ENCODE data around the gene RNF157. TPM values are rescaled to one million over a fixed set of nuclear protein-coding genes. Genes with fewer than 3 reads are reported as not detected.
"Not testable (repeated sequence)": the region's sequence is repeated elsewhere in the genome, so short reads cannot be mapped to it uniquely, and the experiment has no call there.

Gene RNF157
- total RNA-seq, 6 donors from 2014 or later: 1.1 to 14.7 (median 2.5) TPM

- no peak for ATAC-seq (ENCODE audit: low FRiP score in 2 of 2)
- Histone ChIP-seq H3K27me3 (peaks cover 0 to 5% (median 0%) of the 10 kb centered on the region in 4 donors), H3K36me3 (no peaks in the 10 kb centered on the region), H3K9me3 (no peaks in the 10 kb centered on the region), H3K4me3 (no peak overlapping the region), H3K27ac (no peak overlapping the region), H3K4me1 (peaks cover 14 to 18% (median 17%) of the 10 kb centered on the region in 4 donors)
- TF ChIP-seq EP300 (IDR thresholded peaks at IDR 0.05): no peak
- no peak for TF ChIP-seq POLR2A (IDR thresholded peaks at IDR 0.05)
- TF ChIP-seq POLR2AphosphoS5 (IDR thresholded peaks at IDR 0.05): no peak
- TF ChIP-seq CTCF (IDR thresholded peaks at IDR 0.05): no peak
- DNase-seq: no peak
Observed at GRCh38 chr17:76236603-76237002, 3.7 kb downstream of the RNF157 start.

- no peak for TF ChIP-seq CTCF (IDR thresholded peaks at IDR 0.05)
- TF ChIP-seq EP300 (IDR thresholded peaks at IDR 0.05): no peak
- TF ChIP-seq POLR2AphosphoS5 (IDR thresholded peaks at IDR 0.05): no peak
- TF ChIP-seq POLR2A (IDR thresholded peaks at IDR 0.05): no peak
- Histone ChIP-seq H3K4me1 (peaks cover 7 to 11% (median 10%) of the 10 kb centered on the region in 4 donors), H3K36me3 (no peaks in the 10 kb centered on the region), H3K4me3 (no peak overlapping the region), H3K27me3 (peaks cover 0 to 5% (median 0%) of the 10 kb centered on the region in 4 donors), H3K27ac (no peak overlapping the region), H3K9me3 (no peaks in the 10 kb centered on the region)
- 95 to 97% methylated on average over 2 of the region's 2 CpGs for WGBS, 2 donors
- DNase-seq (no peak), ATAC-seq (ENCODE audit: low FRiP score in 2 of 2) (no peak)
Observed at GRCh38 chr17:76235883-76236282, 4.4 kb downstream of the RNF157 start.

- 75 to 84% methylated on average over 5 of the region's 5 CpGs for WGBS, 2 donors
- Histone ChIP-seq H3K27me3 (no peaks in the 10 kb centered on the region), H3K9me3 (no peaks in the 10 kb centered on the region), H3K27ac (no peak overlapping the region), H3K4me1 (peaks cover 0 to 2% (median 2%) of the 10 kb centered on the region in 4 donors), H3K4me3 (no peak overlapping the region), H3K36me3 (no peaks in the 10 kb centered on the region)
- DNase-seq (no peak), ATAC-seq (ENCODE audit: low FRiP score in 2 of 2) (no peak)
- no peak for TF ChIP-seq POLR2AphosphoS5 (IDR thresholded peaks at IDR 0.05)
Observed at GRCh38 chr17:76234354-76234679, 6.0 kb downstream of the RNF157 start.

GRCh38 chr17:76233588-76234353, 6.5 kb downstream of the RNF157 start:
- H3K4me1 ChIP-seq: no peaks in the 10 kb centered on the region
- no peak overlapping the region for H3K4me3 ChIP-seq
- no peak for ATAC-seq (ENCODE audit: low FRiP score in 2 of 2)
- H3K9me3 ChIP-seq: no peaks in the 10 kb centered on the region
- no peaks in the 10 kb centered on the region for H3K36me3 ChIP-seq
- WGBS, 2 donors: 93 to 94% methylated on average over 6 of the region's 6 CpGs
- TF ChIP-seq EP300 (IDR thresholded peaks at IDR 0.05) (no peak), POLR2AphosphoS5 (IDR thresholded peaks at IDR 0.05) (no peak), CTCF (IDR thresholded peaks at IDR 0.05) (no peak), POLR2A (IDR thresholded peaks at IDR 0.05) (no peak)
- no peaks in the 10 kb centered on the region for H3K27me3 ChIP-seq
- no peak for DNase-seq
- no peak overlapping the region for H3K27ac ChIP-seq

- Histone ChIP-seq H3K4me1 (no peaks in the 10 kb centered on the region), H3K9me3 (no peaks in the 10 kb centered on the region), H3K4me3 (no peak overlapping the region), H3K36me3 (no peaks in the 10 kb centered on the region), H3K27me3 (no peaks in the 10 kb centered on the region), H3K27ac (no peak overlapping the region)
- ATAC-seq (ENCODE audit: low FRiP score in 2 of 2) (no peak), DNase-seq (no peak)
- no peak for TF ChIP-seq POLR2AphosphoS5 (IDR thresholded peaks at IDR 0.05)
- no peak for TF ChIP-seq POLR2A (IDR thresholded peaks at IDR 0.05)
- no peak for TF ChIP-seq CTCF (IDR thresholded peaks at IDR 0.05)
- no peak for TF ChIP-seq EP300 (IDR thresholded peaks at IDR 0.05)
- WGBS, 2 donors: 78 to 79% methylated on average over 2 of the region's 2 CpGs
Observed at GRCh38 chr17:76232342-76232741, 8.0 kb downstream of the RNF157 start.

- not testable (repeated sequence) for ATAC-seq (ENCODE audit: low FRiP score in 2 of 2); H3K9me3 ChIP-seq; H3K4me3 ChIP-seq; H3K4me1 ChIP-seq; H3K27ac ChIP-seq; H3K27me3 ChIP-seq; H3K36me3 ChIP-seq
- peak in 1 of 2 donors; percentile 54 for DNase-seq
- 85 to 98% methylated on average over 17 to 19 of the region's 19 CpGs for whole genome bisulfite sequencing, 2 donors
Observed at GRCh38 chr17:76226749-76227148, 13.5 kb downstream of the RNF157 start.

GRCh38 chr17:76225373-76226086, 14.8 kb downstream of the RNF157 start:
- H3K4me3 ChIP-seq; H3K4me1 ChIP-seq; H3K36me3 ChIP-seq; H3K27ac ChIP-seq; H3K9me3 ChIP-seq; DNase-seq; ATAC-seq (ENCODE audit: low FRiP score in 2 of 2); H3K27me3 ChIP-seq: not testable (repeated sequence)
- WGBS, 2 donors: 77 to 91% methylated on average over 7 of the region's 7 CpGs
